IMR-90 (cell line): ENCODE results near the gene GIT1.

ENCODE experiments used
- MAFK ChIP-seq: IDR thresholded peaks from 2 replicates; pipeline ENCODE4 v1.6.1; 2012; ENCODE audit warnings: low read depth, low read length, improper control_type of control experiment
- RAD21 ChIP-seq: IDR thresholded peaks from 2 replicates; pipeline ENCODE4 v1.6.1; 2012; ENCODE audit warnings: low read length, improper control_type of control experiment
- RFX5 ChIP-seq: IDR thresholded peaks from 2 replicates; pipeline ENCODE4 v1.8.0; 2012; ENCODE audit warnings: low read depth, mild to moderate bottlenecking, low read length, moderate library complexity
- SMC3 ChIP-seq: fragments of 150-350 bp; IDR thresholded peaks from 2 replicates; pipeline ENCODE4 v1.6.1; 2016; ENCODE audit warnings: low read depth, mild to moderate bottlenecking, antibody characterized with exemption, low read length, moderate library complexity
- TF ChIP-seq, protein P1 (sequence below): conservative IDR thresholded peaks from 2 replicates; pipeline ENCODE4 v1.5.1; 2012; ENCODE audit warnings: mild to moderate bottlenecking, low read depth, low read length, improper control_type of control experiment

DNA sequence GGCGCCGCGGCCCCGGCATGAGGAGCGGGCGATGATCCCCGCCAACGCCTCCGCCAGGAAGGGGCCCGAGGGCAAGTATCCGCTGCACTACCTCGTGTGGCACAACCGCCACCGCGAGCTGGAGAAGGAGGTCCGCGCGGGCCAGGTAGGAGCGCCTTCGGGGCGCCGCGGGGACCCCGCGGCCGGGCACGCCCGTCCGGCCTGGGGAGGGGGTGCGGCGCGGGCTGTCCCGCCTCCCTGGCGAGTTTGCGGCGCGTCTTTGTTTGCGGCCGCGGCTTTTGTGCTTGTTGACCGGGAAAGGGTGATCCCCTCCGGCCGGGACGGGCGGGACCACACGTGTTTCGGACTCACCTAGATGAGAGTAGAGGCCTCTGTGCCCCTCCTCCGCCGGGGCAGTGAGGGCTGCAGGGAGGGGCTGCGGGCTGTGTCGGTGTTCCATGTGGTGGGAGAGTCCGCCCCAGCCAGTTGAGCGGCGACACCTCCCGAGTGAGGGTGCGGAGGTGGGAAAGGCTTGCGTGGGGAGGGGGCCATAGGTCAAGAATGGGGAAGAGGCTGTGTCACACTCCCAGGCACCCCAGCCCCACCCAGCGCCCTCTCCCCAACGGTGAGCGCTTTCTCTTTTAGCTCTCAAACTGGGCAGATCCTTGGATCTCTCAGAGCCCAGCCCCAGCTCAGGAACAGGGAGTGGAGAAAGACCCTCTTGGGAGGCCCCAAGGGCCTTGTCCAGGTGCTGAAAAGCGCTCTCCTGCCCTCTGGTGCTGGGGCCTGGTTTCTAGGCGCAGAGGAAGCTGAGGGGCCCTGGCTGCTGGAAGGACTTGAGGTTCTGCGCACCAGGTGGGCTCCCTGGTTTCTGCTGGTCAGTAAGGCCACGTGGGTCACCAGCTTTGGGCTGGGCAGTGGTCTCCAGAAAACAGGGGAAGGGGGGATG is 4.4 kb upstream of the GIT1 start:
- no peak for TF ChIP-seq MAFK
- TF ChIP-seq RFX5 = no peak
- TF ChIP-seq, protein P1, sequence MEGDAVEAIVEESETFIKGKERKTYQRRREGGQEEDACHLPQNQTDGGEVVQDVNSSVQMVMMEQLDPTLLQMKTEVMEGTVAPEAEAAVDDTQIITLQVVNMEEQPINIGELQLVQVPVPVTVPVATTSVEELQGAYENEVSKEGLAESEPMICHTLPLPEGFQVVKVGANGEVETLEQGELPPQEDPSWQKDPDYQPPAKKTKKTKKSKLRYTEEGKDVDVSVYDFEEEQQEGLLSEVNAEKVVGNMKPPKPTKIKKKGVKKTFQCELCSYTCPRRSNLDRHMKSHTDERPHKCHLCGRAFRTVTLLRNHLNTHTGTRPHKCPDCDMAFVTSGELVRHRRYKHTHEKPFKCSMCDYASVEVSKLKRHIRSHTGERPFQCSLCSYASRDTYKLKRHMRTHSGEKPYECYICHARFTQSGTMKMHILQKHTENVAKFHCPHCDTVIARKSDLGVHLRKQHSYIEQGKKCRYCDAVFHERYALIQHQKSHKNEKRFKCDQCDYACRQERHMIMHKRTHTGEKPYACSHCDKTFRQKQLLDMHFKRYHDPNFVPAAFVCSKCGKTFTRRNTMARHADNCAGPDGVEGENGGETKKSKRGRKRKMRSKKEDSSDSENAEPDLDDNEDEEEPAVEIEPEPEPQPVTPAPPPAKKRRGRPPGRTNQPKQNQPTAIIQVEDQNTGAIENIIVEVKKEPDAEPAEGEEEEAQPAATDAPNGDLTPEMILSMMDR = 0 out of 2 replicates have a peak, but pooled peaks have one; percentile 17
- TF ChIP-seq RAD21 = no peak
- TF ChIP-seq SMC3 = no peak
